Measurements from ENCODE around the gene CRIM1.
"Not testable (repeated sequence)": the region's sequence is repeated elsewhere in the genome, so short reads cannot be mapped to it uniquely, and the experiment has no call there.

The CRIM1 gene

GRCh38 chr2:36355151-36355889, at the start of gene CRIM1:
Gene CRIM1 (plus strand): TSS chr2:36355778. CDS start chr2:36356293, 515 bp downstream.
- ATAC-seq (ENCODE audit: insufficient read depth, low read depth) (no peak), DNase-seq (no peak)
- Histone ChIP-seq H3K79me2 (ENCODE audit: insufficient read depth, low read length) (no peaks in the 10 kb centered on the region), H2AFZ (ENCODE audit: low read depth, low read length) (no peak within 1 kb of the TSS), H3K4me1 (ENCODE audit: insufficient read depth, low read length) (no peaks in the 10 kb centered on the region), H3K4me2 (ENCODE audit: insufficient read depth, low read length) (no peak within 1 kb of the TSS), H4K20me1 (ENCODE audit: insufficient read depth, low read length) (no peaks in the 10 kb centered on the region), H3K9ac (ENCODE audit: low read depth, low read length) (no peak within 1 kb of the TSS), H3K27ac (ENCODE audit: low read length) (no peak within 1 kb of the TSS), H3K27me3 (ENCODE audit: insufficient read depth, low read length, poor library complexity) (no peaks in the 10 kb centered on the region), H3K4me3 (ENCODE audit: low read depth in 1 of 2, low read length in 2 of 2) (no peak within 1 kb of the TSS), H3K9me3 (ENCODE audit: insufficient read depth, low read length, severe bottlenecking) (no peaks in the 10 kb centered on the region), H3K36me3 (ENCODE audit: insufficient read depth, low read length) (no peaks in the 10 kb centered on the region)
- TF ChIP-seq CTCF (IDR thresholded peaks at IDR 0.05; ENCODE audit: borderline replicate concordance, extremely low read depth, low read length, poor library complexity, severe bottlenecking), result no peak
- TF ChIP-seq EZH2 (IDR thresholded peaks at IDR 0.05; ENCODE audit: borderline replicate concordance, low read depth, low read length, severe bottlenecking), result no peak

GRCh38 chr2:36307441-36307840, 48.1 kb upstream of the CRIM1 start:
- Histone ChIP-seq H3K27ac (ENCODE audit: low read length) (no peak overlapping the region), H3K27me3 (ENCODE audit: insufficient read depth, low read length, poor library complexity) (no peaks in the 10 kb centered on the region), H2AFZ (ENCODE audit: low read depth, low read length) (no peak overlapping the region), H4K20me1 (ENCODE audit: insufficient read depth, low read length) (no peaks in the 10 kb centered on the region), H3K4me2 (ENCODE audit: insufficient read depth, low read length) (no peak overlapping the region), H3K79me2 (ENCODE audit: insufficient read depth, low read length) (no peaks in the 10 kb centered on the region), H3K4me3 (ENCODE audit: low read depth in 1 of 2, low read length in 2 of 2) (no peak overlapping the region), H3K36me3 (ENCODE audit: insufficient read depth, low read length) (no peaks in the 10 kb centered on the region), H3K9me3 (ENCODE audit: insufficient read depth, low read length, severe bottlenecking) (no peaks in the 10 kb centered on the region), H3K9ac (ENCODE audit: low read depth, low read length) (no peak overlapping the region), H3K4me1 (ENCODE audit: insufficient read depth, low read length) (no peaks in the 10 kb centered on the region)
- no peak for TF ChIP-seq EZH2 (IDR thresholded peaks at IDR 0.05; ENCODE audit: borderline replicate concordance, low read depth, low read length, severe bottlenecking)
- no peak for TF ChIP-seq CTCF (IDR thresholded peaks at IDR 0.05; ENCODE audit: borderline replicate concordance, extremely low read depth, low read length, poor library complexity, severe bottlenecking)
- DNase-seq (no peak), ATAC-seq (ENCODE audit: insufficient read depth, low read depth) (no peak)

GRCh38 chr2:36310444-36310843, 45.1 kb upstream of the CRIM1 start:
- not testable (repeated sequence) for ATAC-seq (ENCODE audit: insufficient read depth, low read depth); H3K4me1 ChIP-seq (ENCODE audit: insufficient read depth, low read length); DNase-seq; H3K9me3 ChIP-seq (ENCODE audit: insufficient read depth, low read length, severe bottlenecking); H3K9ac ChIP-seq (ENCODE audit: low read depth, low read length); H3K79me2 ChIP-seq (ENCODE audit: insufficient read depth, low read length); H4K20me1 ChIP-seq (ENCODE audit: insufficient read depth, low read length); H3K27ac ChIP-seq (ENCODE audit: low read length); H3K4me3 ChIP-seq (ENCODE audit: low read depth in 1 of 2, low read length in 2 of 2); H3K4me2 ChIP-seq (ENCODE audit: insufficient read depth, low read length); H2AFZ ChIP-seq (ENCODE audit: low read depth, low read length); H3K36me3 ChIP-seq (ENCODE audit: insufficient read depth, low read length); H3K27me3 ChIP-seq (ENCODE audit: insufficient read depth, low read length, poor library complexity)

GRCh38 chr2:36318547-36318946, 37.0 kb upstream of the CRIM1 start:
- no peak for ATAC-seq (ENCODE audit: insufficient read depth, low read depth)

More at GRCh38 chr2:36318547-36318946, 37.0 kb upstream of the CRIM1 start:
- Histone ChIP-seq H4K20me1 (ENCODE audit: insufficient read depth, low read length) (no peaks in the 10 kb centered on the region), H2AFZ (ENCODE audit: low read depth, low read length) (no peak overlapping the region), H3K4me3 (ENCODE audit: low read depth in 1 of 2, low read length in 2 of 2) (no peak overlapping the region), H3K36me3 (ENCODE audit: insufficient read depth, low read length) (no peaks in the 10 kb centered on the region), H3K27ac (ENCODE audit: low read length) (no peak overlapping the region), H3K4me2 (ENCODE audit: insufficient read depth, low read length) (no peak overlapping the region), H3K9me3 (ENCODE audit: insufficient read depth, low read length, severe bottlenecking) (peaks cover 3% of the 10 kb centered on the region), H3K27me3 (ENCODE audit: insufficient read depth, low read length, poor library complexity) (no peaks in the 10 kb centered on the region), H3K4me1 (ENCODE audit: insufficient read depth, low read length) (no peaks in the 10 kb centered on the region), H3K9ac (ENCODE audit: low read depth, low read length) (no peak overlapping the region), H3K79me2 (ENCODE audit: insufficient read depth, low read length) (no peaks in the 10 kb centered on the region)
- no peak for TF ChIP-seq CTCF (IDR thresholded peaks at IDR 0.05; ENCODE audit: borderline replicate concordance, extremely low read depth, low read length, poor library complexity, severe bottlenecking)
- no peak for TF ChIP-seq EZH2 (IDR thresholded peaks at IDR 0.05; ENCODE audit: borderline replicate concordance, low read depth, low read length, severe bottlenecking)
- no peak for DNase-seq

All from DND-41 (cell line).